ENCODE results near the gene PLSCR3. TPM values are rescaled to one million over a fixed set of nuclear protein-coding genes. Genes with fewer than 3 reads are reported as not detected.
A peak's percentile ranks its signal among the peaks of the same experiment; 100 is the strongest.

Gene PLSCR3
- total and polyA plus RNA-seq, 2 donors (not counting 1 experiment from before 2014, with no cell fraction given) = 25.4 to 39.1 TPM

GRCh38 chr17:7384489-7385081 lies 9.7 kb downstream of the PLSCR3 start:
- no peak overlapping the region for H2AFZ ChIP-seq (ENCODE audit: low read length)
- no peaks in the 10 kb centered on the region for H4K20me1 ChIP-seq (ENCODE audit: control insufficient read depth, extremely low read depth, insufficient read depth, low read length)
- H3K36me3 ChIP-seq (ENCODE audit: control insufficient read depth, insufficient read depth, low read length) = peaks cover 2% of the 10 kb centered on the region
- H3K27me3 ChIP-seq (ENCODE audit: control insufficient read depth, insufficient read depth, low read length) = peaks cover 26% of the 10 kb centered on the region
- H3K4me2 ChIP-seq (ENCODE audit: extremely low read depth, insufficient read depth, low read length) = peak overlapping the region; percentile 75
- DNase-seq (ENCODE audit: low read depth in 2 of 2) = no peak
- peak overlapping the region in 1 of 4 experiments; percentile 48 for H3K4me3 ChIP-seq (replicated peaks in 1 of 4; ENCODE audit: control extremely low read depth in 1 of 4, insufficient read depth in 1 of 4, low read depth in 3 of 4, low read length in 4 of 4)
- H3K27ac ChIP-seq (ENCODE audit: insufficient read depth, low read length) = no peak overlapping the region
- peaks cover 7% of the 10 kb centered on the region for H3K4me1 ChIP-seq (ENCODE audit: control insufficient read depth, extremely low read depth, insufficient read depth, low read length)
- H3K9me3 ChIP-seq (ENCODE audit: control insufficient read depth, insufficient read depth, low read depth, low read length) = no peaks in the 10 kb centered on the region
- TF ChIP-seq CTCF (conservative IDR thresholded peaks at IDR 0.05 in 1 of 2, IDR thresholded peaks at IDR 0.05 in 1 of 2; ENCODE audit: low read depth in 1 of 2, low read length in 2 of 2) = no peak
- TF ChIP-seq EZH2 (IDR thresholded peaks at IDR 0.05; ENCODE audit: low read length, missing control alignments) = no peak
- H3K9ac ChIP-seq (ENCODE audit: insufficient read depth, low read length) = no peak overlapping the region
- H3K79me2 ChIP-seq (ENCODE audit: control insufficient read depth, insufficient read depth, low read length) = no peaks in the 10 kb centered on the region

GRCh38 chr17:7383742-7384488 lies 10.4 kb downstream of the PLSCR3 start:
- Histone ChIP-seq H3K9ac (ENCODE audit: insufficient read depth, low read length) (peak overlapping the region; percentile 2), H3K27me3 (ENCODE audit: control insufficient read depth, insufficient read depth, low read length) (peaks cover 28% of the 10 kb centered on the region), H3K36me3 (ENCODE audit: control insufficient read depth, insufficient read depth, low read length) (no peaks in the 10 kb centered on the region), H4K20me1 (ENCODE audit: control insufficient read depth, extremely low read depth, insufficient read depth, low read length) (no peaks in the 10 kb centered on the region), H3K4me1 (ENCODE audit: control insufficient read depth, extremely low read depth, insufficient read depth, low read length) (peaks cover 7% of the 10 kb centered on the region), H3K4me2 (ENCODE audit: extremely low read depth, insufficient read depth, low read length) (peak overlapping the region; percentile 75), H3K79me2 (ENCODE audit: control insufficient read depth, insufficient read depth, low read length) (no peaks in the 10 kb centered on the region), H2AFZ (ENCODE audit: low read length) (no peak overlapping the region), H3K27ac (ENCODE audit: insufficient read depth, low read length) (no peak overlapping the region), H3K4me3 (replicated peaks in 1 of 4; ENCODE audit: control extremely low read depth in 1 of 4, insufficient read depth in 1 of 4, low read depth in 3 of 4, low read length in 4 of 4) (peak overlapping the region in 3 of 4 experiments; percentile 21 to 48 (median 30)), H3K9me3 (ENCODE audit: control insufficient read depth, insufficient read depth, low read depth, low read length) (no peaks in the 10 kb centered on the region)
- TF ChIP-seq CTCF (conservative IDR thresholded peaks at IDR 0.05 in 1 of 2, IDR thresholded peaks at IDR 0.05 in 1 of 2; ENCODE audit: low read depth in 1 of 2, low read length in 2 of 2) = no peak
- TF ChIP-seq EZH2 (IDR thresholded peaks at IDR 0.05; ENCODE audit: low read length, missing control alignments) = peak; percentile 52
- DNase-seq (ENCODE audit: low read depth in 2 of 2) = peak in 1 of 2 donors; percentile 46

GRCh38 chr17:7383371-7383741 lies 11.0 kb downstream of the PLSCR3 start:
- peak overlapping the region; percentile 75 for H3K4me2 ChIP-seq (ENCODE audit: extremely low read depth, insufficient read depth, low read length)
- peak overlapping the region in 1 of 4 experiments; percentile 48 for H3K4me3 ChIP-seq (replicated peaks in 1 of 4; ENCODE audit: control extremely low read depth in 1 of 4, insufficient read depth in 1 of 4, low read depth in 3 of 4, low read length in 4 of 4)
- no peak overlapping the region for H2AFZ ChIP-seq (ENCODE audit: low read length)

More at GRCh38 chr17:7383371-7383741, 11.0 kb downstream of the PLSCR3 start:
- Histone ChIP-seq H3K79me2 (ENCODE audit: control insufficient read depth, insufficient read depth, low read length) (no peaks in the 10 kb centered on the region), H3K36me3 (ENCODE audit: control insufficient read depth, insufficient read depth, low read length) (no peaks in the 10 kb centered on the region), H3K27me3 (ENCODE audit: control insufficient read depth, insufficient read depth, low read length) (peaks cover 28% of the 10 kb centered on the region), H4K20me1 (ENCODE audit: control insufficient read depth, extremely low read depth, insufficient read depth, low read length) (no peaks in the 10 kb centered on the region), H3K4me1 (ENCODE audit: control insufficient read depth, extremely low read depth, insufficient read depth, low read length) (peaks cover 7% of the 10 kb centered on the region), H3K9ac (ENCODE audit: insufficient read depth, low read length) (no peak overlapping the region), H3K27ac (ENCODE audit: insufficient read depth, low read length) (no peak overlapping the region), H3K9me3 (ENCODE audit: control insufficient read depth, insufficient read depth, low read depth, low read length) (no peaks in the 10 kb centered on the region)
- DNase-seq (ENCODE audit: low read depth in 2 of 2) = no peak
- no peak for TF ChIP-seq EZH2 (IDR thresholded peaks at IDR 0.05; ENCODE audit: low read length, missing control alignments)
- no peak for TF ChIP-seq CTCF (conservative IDR thresholded peaks at IDR 0.05 in 1 of 2, IDR thresholded peaks at IDR 0.05 in 1 of 2; ENCODE audit: low read depth in 1 of 2, low read length in 2 of 2)
